ENCODE measurements around the gene LRP3. TPM values are rescaled to one million over a fixed set of nuclear protein-coding genes. Genes with fewer than 3 reads are reported as not detected.
A peak's percentile ranks its signal among the peaks of the same experiment; 100 is the strongest.

The LRP3 gene
- polyA plus RNA-seq, 1 donor from 2014 or later, result 60.1 TPM

- Histone ChIP-seq H4K20me1 (ENCODE audit: insufficient read depth) (no peaks in the 10 kb centered on the region), H3K9ac (ENCODE audit: low read length) (no peak overlapping the region), H3F3A (ENCODE audit: insufficient read depth, low read length, poor library complexity, severe bottlenecking) (no peaks in the 10 kb centered on the region), H3K27me3 (ENCODE audit: insufficient read depth, low read depth, low read length) (no peaks in the 10 kb centered on the region), H3K36me3 (ENCODE audit: insufficient read depth, low read length) (no peaks in the 10 kb centered on the region), H3K9me2 (ENCODE audit: insufficient read depth, low read length) (no peaks in the 10 kb centered on the region), H2AFZ (ENCODE audit: low read depth, low read length) (no peak overlapping the region), H3K4me2 (ENCODE audit: low read length) (no peak overlapping the region), H3K27ac (ENCODE audit: low read length) (no peak overlapping the region), H3K9me3 (ENCODE audit: low read length) (no peaks in the 10 kb centered on the region), H3K4me3 (ENCODE audit: low read length) (no peak overlapping the region), H3K79me2 (replicated peaks; ENCODE audit: insufficient read depth, low read length) (peaks cover 17% of the 10 kb centered on the region)
- no peak for TF ChIP-seq RAD21 (conservative IDR thresholded peaks at IDR 0.05)
- TF ChIP-seq POLR2AphosphoS5 (IDR thresholded peaks at IDR 0.05), result no peak
- TF ChIP-seq EZH2 (IDR thresholded peaks at IDR 0.05; ENCODE audit: borderline replicate concordance, insufficient read depth, low read length, poor library complexity, severe bottlenecking), result no peak
- TF ChIP-seq MXI1 (conservative IDR thresholded peaks at IDR 0.05; ENCODE audit: poor library complexity, severe bottlenecking), result no peak
- no peak for TF ChIP-seq TAF1 (IDR thresholded peaks at IDR 0.05; ENCODE audit: low read depth)
- TF ChIP-seq SMC3 (conservative IDR thresholded peaks at IDR 0.05; ENCODE audit: poor library complexity), result no peak
- TF ChIP-seq CTCF (IDR thresholded peaks at IDR 0.05; ENCODE audit: poor library complexity, severe bottlenecking), result no peak
- TF ChIP-seq, protein P1, sequence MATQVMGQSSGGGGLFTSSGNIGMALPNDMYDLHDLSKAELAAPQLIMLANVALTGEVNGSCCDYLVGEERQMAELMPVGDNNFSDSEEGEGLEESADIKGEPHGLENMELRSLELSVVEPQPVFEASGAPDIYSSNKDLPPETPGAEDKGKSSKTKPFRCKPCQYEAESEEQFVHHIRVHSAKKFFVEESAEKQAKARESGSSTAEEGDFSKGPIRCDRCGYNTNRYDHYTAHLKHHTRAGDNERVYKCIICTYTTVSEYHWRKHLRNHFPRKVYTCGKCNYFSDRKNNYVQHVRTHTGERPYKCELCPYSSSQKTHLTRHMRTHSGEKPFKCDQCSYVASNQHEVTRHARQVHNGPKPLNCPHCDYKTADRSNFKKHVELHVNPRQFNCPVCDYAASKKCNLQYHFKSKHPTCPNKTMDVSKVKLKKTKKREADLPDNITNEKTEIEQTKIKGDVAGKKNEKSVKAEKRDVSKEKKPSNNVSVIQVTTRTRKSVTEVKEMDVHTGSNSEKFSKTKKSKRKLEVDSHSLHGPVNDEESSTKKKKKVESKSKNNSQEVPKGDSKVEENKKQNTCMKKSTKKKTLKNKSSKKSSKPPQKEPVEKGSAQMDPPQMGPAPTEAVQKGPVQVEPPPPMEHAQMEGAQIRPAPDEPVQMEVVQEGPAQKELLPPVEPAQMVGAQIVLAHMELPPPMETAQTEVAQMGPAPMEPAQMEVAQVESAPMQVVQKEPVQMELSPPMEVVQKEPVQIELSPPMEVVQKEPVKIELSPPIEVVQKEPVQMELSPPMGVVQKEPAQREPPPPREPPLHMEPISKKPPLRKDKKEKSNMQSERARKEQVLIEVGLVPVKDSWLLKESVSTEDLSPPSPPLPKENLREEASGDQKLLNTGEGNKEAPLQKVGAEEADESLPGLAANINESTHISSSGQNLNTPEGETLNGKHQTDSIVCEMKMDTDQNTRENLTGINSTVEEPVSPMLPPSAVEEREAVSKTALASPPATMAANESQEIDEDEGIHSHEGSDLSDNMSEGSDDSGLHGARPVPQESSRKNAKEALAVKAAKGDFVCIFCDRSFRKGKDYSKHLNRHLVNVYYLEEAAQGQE (IDR thresholded peaks at IDR 0.05; ENCODE audit: borderline replicate concordance), result no peak
- TF ChIP-seq EP300 (conservative IDR thresholded peaks at IDR 0.05; ENCODE audit: poor library complexity, severe bottlenecking), result no peak
Measured at GRCh38 chr19:33191501-33191900, 2.6 kb upstream of the LRP3 start.

- Histone ChIP-seq H2AFZ (ENCODE audit: low read depth, low read length) (no peak overlapping the region), H3K9me2 (ENCODE audit: insufficient read depth, low read length) (no peaks in the 10 kb centered on the region), H4K20me1 (ENCODE audit: insufficient read depth) (no peaks in the 10 kb centered on the region), H3K9ac (ENCODE audit: low read length) (no peak overlapping the region), H3K36me3 (ENCODE audit: insufficient read depth, low read length) (no peaks in the 10 kb centered on the region), H3F3A (ENCODE audit: insufficient read depth, low read length, poor library complexity, severe bottlenecking) (no peaks in the 10 kb centered on the region), H3K27ac (ENCODE audit: low read length) (no peak overlapping the region), H3K79me2 (replicated peaks; ENCODE audit: insufficient read depth, low read length) (peaks cover 17% of the 10 kb centered on the region), H3K4me2 (ENCODE audit: low read length) (no peak overlapping the region), H3K27me3 (ENCODE audit: insufficient read depth, low read depth, low read length) (no peaks in the 10 kb centered on the region), H3K9me3 (ENCODE audit: low read length) (no peaks in the 10 kb centered on the region), H3K4me3 (ENCODE audit: low read length) (no peak overlapping the region)
- no peak for TF ChIP-seq POLR2AphosphoS5 (IDR thresholded peaks at IDR 0.05)
- peak; percentile 29 for TF ChIP-seq CTCF (IDR thresholded peaks at IDR 0.05; ENCODE audit: poor library complexity, severe bottlenecking)
Measured at GRCh38 chr19:33192010-33192409, 2.1 kb upstream of the LRP3 start.

Measured in neural cell (in vitro differentiated cells).